ENCODE measurements around the gene BATF2. TPM values are rescaled to one million over a fixed set of nuclear protein-coding genes. Genes with fewer than 3 reads are reported as not detected.

Gene BATF2
- polyA plus RNA-seq, 1 donor from 2014 or later = not detected

- Histone ChIP-seq H3K4me2 (ENCODE audit: low read length) (no peak overlapping the region), H3K9me2 (ENCODE audit: insufficient read depth, low read length) (no peaks in the 10 kb centered on the region), H3K79me2 (replicated peaks; ENCODE audit: insufficient read depth, low read length) (no peaks in the 10 kb centered on the region), H3K9ac (ENCODE audit: low read length) (no peak overlapping the region), H3K36me3 (ENCODE audit: insufficient read depth, low read length) (no peaks in the 10 kb centered on the region), H3K4me3 (ENCODE audit: low read length) (no peak overlapping the region), H4K20me1 (ENCODE audit: insufficient read depth) (no peaks in the 10 kb centered on the region), H3F3A (ENCODE audit: insufficient read depth, low read length, poor library complexity, severe bottlenecking) (no peaks in the 10 kb centered on the region), H3K9me3 (ENCODE audit: low read length) (no peaks in the 10 kb centered on the region), H3K27ac (ENCODE audit: low read length) (no peak overlapping the region), H2AFZ (ENCODE audit: low read depth, low read length) (no peak overlapping the region), H3K27me3 (ENCODE audit: insufficient read depth, low read depth, low read length) (no peaks in the 10 kb centered on the region)
- TF ChIP-seq EP300 (conservative IDR thresholded peaks at IDR 0.05; ENCODE audit: poor library complexity, severe bottlenecking) (no peak), RAD21 (conservative IDR thresholded peaks at IDR 0.05) (no peak), CTCF (IDR thresholded peaks at IDR 0.05; ENCODE audit: poor library complexity, severe bottlenecking) (no peak), EZH2 (IDR thresholded peaks at IDR 0.05; ENCODE audit: borderline replicate concordance, insufficient read depth, low read length, poor library complexity, severe bottlenecking) (no peak), TAF1 (IDR thresholded peaks at IDR 0.05; ENCODE audit: low read depth) (no peak), MXI1 (conservative IDR thresholded peaks at IDR 0.05; ENCODE audit: poor library complexity, severe bottlenecking) (no peak), REST (IDR thresholded peaks at IDR 0.05; ENCODE audit: borderline replicate concordance) (no peak), SMC3 (conservative IDR thresholded peaks at IDR 0.05; ENCODE audit: poor library complexity) (no peak), POLR2AphosphoS5 (IDR thresholded peaks at IDR 0.05) (no peak)
These were observed 24.2 kb upstream of the BATF2 start for GRCh38 chr11:65021003-65021402.

- Histone ChIP-seq H3K27me3 (ENCODE audit: insufficient read depth, low read depth, low read length) (no peaks in the 10 kb centered on the region), H3K4me2 (ENCODE audit: low read length) (no peak overlapping the region), H3K36me3 (ENCODE audit: insufficient read depth, low read length) (no peaks in the 10 kb centered on the region), H3K9me2 (ENCODE audit: insufficient read depth, low read length) (no peaks in the 10 kb centered on the region), H3K9ac (ENCODE audit: low read length) (no peak overlapping the region), H3K79me2 (replicated peaks; ENCODE audit: insufficient read depth, low read length) (no peaks in the 10 kb centered on the region), H3K4me3 (ENCODE audit: low read length) (no peak overlapping the region), H3K9me3 (ENCODE audit: low read length) (no peaks in the 10 kb centered on the region), H3F3A (ENCODE audit: insufficient read depth, low read length, poor library complexity, severe bottlenecking) (no peaks in the 10 kb centered on the region), H4K20me1 (ENCODE audit: insufficient read depth) (no peaks in the 10 kb centered on the region), H2AFZ (ENCODE audit: low read depth, low read length) (no peak overlapping the region), H3K27ac (ENCODE audit: low read length) (no peak overlapping the region)
- TF ChIP-seq REST (IDR thresholded peaks at IDR 0.05; ENCODE audit: borderline replicate concordance) (no peak), CTCF (IDR thresholded peaks at IDR 0.05; ENCODE audit: poor library complexity, severe bottlenecking) (no peak), EZH2 (IDR thresholded peaks at IDR 0.05; ENCODE audit: borderline replicate concordance, insufficient read depth, low read length, poor library complexity, severe bottlenecking) (no peak), RAD21 (conservative IDR thresholded peaks at IDR 0.05) (no peak), TAF1 (IDR thresholded peaks at IDR 0.05; ENCODE audit: low read depth) (no peak), EP300 (conservative IDR thresholded peaks at IDR 0.05; ENCODE audit: poor library complexity, severe bottlenecking) (no peak), SMC3 (conservative IDR thresholded peaks at IDR 0.05; ENCODE audit: poor library complexity) (no peak), MXI1 (conservative IDR thresholded peaks at IDR 0.05; ENCODE audit: poor library complexity, severe bottlenecking) (no peak)
These were observed 23.1 kb upstream of the BATF2 start for GRCh38 chr11:65019824-65020223.

Measured in neural cell (in vitro differentiated cells).